Measurements from ENCODE around the gene CPNE7.

- TF ChIP-seq, protein P1, sequence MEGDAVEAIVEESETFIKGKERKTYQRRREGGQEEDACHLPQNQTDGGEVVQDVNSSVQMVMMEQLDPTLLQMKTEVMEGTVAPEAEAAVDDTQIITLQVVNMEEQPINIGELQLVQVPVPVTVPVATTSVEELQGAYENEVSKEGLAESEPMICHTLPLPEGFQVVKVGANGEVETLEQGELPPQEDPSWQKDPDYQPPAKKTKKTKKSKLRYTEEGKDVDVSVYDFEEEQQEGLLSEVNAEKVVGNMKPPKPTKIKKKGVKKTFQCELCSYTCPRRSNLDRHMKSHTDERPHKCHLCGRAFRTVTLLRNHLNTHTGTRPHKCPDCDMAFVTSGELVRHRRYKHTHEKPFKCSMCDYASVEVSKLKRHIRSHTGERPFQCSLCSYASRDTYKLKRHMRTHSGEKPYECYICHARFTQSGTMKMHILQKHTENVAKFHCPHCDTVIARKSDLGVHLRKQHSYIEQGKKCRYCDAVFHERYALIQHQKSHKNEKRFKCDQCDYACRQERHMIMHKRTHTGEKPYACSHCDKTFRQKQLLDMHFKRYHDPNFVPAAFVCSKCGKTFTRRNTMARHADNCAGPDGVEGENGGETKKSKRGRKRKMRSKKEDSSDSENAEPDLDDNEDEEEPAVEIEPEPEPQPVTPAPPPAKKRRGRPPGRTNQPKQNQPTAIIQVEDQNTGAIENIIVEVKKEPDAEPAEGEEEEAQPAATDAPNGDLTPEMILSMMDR (IDR thresholded peaks at IDR 0.05; ENCODE audit: low read depth, low read length, poor library complexity, severe bottlenecking), result no peak
- TF ChIP-seq EZH2phosphoT487 (IDR thresholded peaks at IDR 0.05; ENCODE audit: borderline replicate concordance, low read length), result no peak
These were observed 62.9 kb downstream of the CPNE7 start for GRCh38 chr16:89638455-89638854.

Data from DOHH2 (cell line).